Astrocyte (in vitro differentiated cells and primary cell): ENCODE measurements around the gene IQCM. TPM values are rescaled to one million over a fixed set of nuclear protein-coding genes. Genes with fewer than 3 reads are reported as not detected.

ENCODE experiments used
- DNase-seq: peaks from one replicate; pipeline ENCODE4 v3.0.0-alpha.2; 2010; ENCODE audit warnings: low read depth
- FAIRE-seq: peaks from 2 replicates; lab custom pipeline; 2011; peaks lifted over from hg19 to GRCh38; lab: Jason Lieb, UNC
- H2AFZ ChIP-seq: 2 replicates; pipeline ENCODE4 v1.6.0; 2012; ENCODE audit warnings: low read depth, low read length, inconsistent platforms
- H3K27ac ChIP-seq: 2 replicates; pipeline ENCODE4 v1.5.1; 2011; ENCODE audit warnings: low read depth, low read length, inconsistent platforms
- H3K27me3 ChIP-seq: 2 replicates; pipeline ENCODE4 v1.6.0; 2011; ENCODE audit warnings: low read length, inconsistent platforms; ENCODE audit not compliant: insufficient read depth
- H3K36me3 ChIP-seq: 2 replicates; pipeline ENCODE4 v1.5.1; 2011; ENCODE audit warnings: low read length, inconsistent platforms; ENCODE audit not compliant: insufficient read depth
- H3K4me1 ChIP-seq: 2 replicates; pipeline ENCODE4 v1.5.1; 2011; ENCODE audit warnings: low read length, inconsistent platforms; ENCODE audit not compliant: insufficient read depth
- H3K4me2 ChIP-seq: 2 replicates; pipeline ENCODE4 v1.6.0; 2012; ENCODE audit warnings: low read length, inconsistent platforms
- H3K4me3 ChIP-seq: 2 replicates; pipeline ENCODE4 v1.5.1; 2011; ENCODE audit warnings: low read depth, mild to moderate bottlenecking, low read length, inconsistent platforms; ENCODE audit not compliant: insufficient read depth
- H3K79me2 ChIP-seq: 2 replicates; pipeline ENCODE4 v1.6.0; 2012; ENCODE audit warnings: mild to moderate bottlenecking, low read length, inconsistent platforms; ENCODE audit not compliant: insufficient read depth
- H3K9ac ChIP-seq: 2 replicates; pipeline ENCODE4 v1.6.0; 2012; ENCODE audit warnings: mild to moderate bottlenecking, low read length, inconsistent platforms
- H3K9me3 ChIP-seq: 2 replicates; pipeline ENCODE4 v1.5.1; 2012; ENCODE audit warnings: low read depth, mild to moderate bottlenecking, low read length, inconsistent platforms; ENCODE audit not compliant: insufficient read depth
- H4K20me1 ChIP-seq: 2 replicates; pipeline ENCODE4 v1.6.0; 2012; ENCODE audit warnings: low read length, inconsistent platforms; ENCODE audit not compliant: insufficient read depth
- H3K27ac Mint-ChIP-seq: one replicate; pipeline ENCODE4 v1.8.0; 2021; ENCODE audit warnings: mild to moderate bottlenecking, mixed read lengths; ENCODE audit not compliant: unreplicated experiment
- H3K27me3 Mint-ChIP-seq: one replicate; pipeline ENCODE4 v1.8.0; 2021; ENCODE audit warnings: low read depth, mixed read lengths; ENCODE audit not compliant: unreplicated experiment
- H3K36me3 Mint-ChIP-seq: one replicate; pipeline ENCODE4 v1.8.0; 2021; ENCODE audit warnings: low read depth, mixed read lengths; ENCODE audit not compliant: unreplicated experiment
- H3K4me1 Mint-ChIP-seq: one replicate; pipeline ENCODE4 v1.8.0; 2021; ENCODE audit warnings: low read depth, mixed read lengths; ENCODE audit not compliant: unreplicated experiment
- H3K4me3 Mint-ChIP-seq: one replicate; pipeline ENCODE4 v1.8.0; 2021; ENCODE audit warnings: mild to moderate bottlenecking, moderate library complexity, mixed read lengths; ENCODE audit not compliant: unreplicated experiment
- H3K9me3 Mint-ChIP-seq: one replicate; pipeline ENCODE4 v1.8.0; 2021; ENCODE audit warnings: mild to moderate bottlenecking, mixed read lengths; ENCODE audit not compliant: unreplicated experiment
- EZH2 ChIP-seq: IDR thresholded peaks from 2 replicates; pipeline ENCODE4 v1.6.1; 2012; ENCODE audit warnings: mild to moderate bottlenecking, low read length, inconsistent platforms; ENCODE audit not compliant: insufficient read depth
- total RNA-seq: library from RNA; stranded (reverse); gene quantifications from 2 replicates; pipeline ENCODE4 v1.2.1, GENCODE V29; 2021
- TF ChIP-seq, protein P1 (sequence below): IDR thresholded peaks from 2 replicates; pipeline ENCODE4 v1.5.1; 2011; ENCODE audit warnings: low read depth, mild to moderate bottlenecking, inconsistent platforms, low read length, moderate library complexity; ENCODE audit not compliant: insufficient read depth

The IQCM gene
- total RNA-seq, 1 donor from 2014 or later, result 0.11 TPM

DNA sequence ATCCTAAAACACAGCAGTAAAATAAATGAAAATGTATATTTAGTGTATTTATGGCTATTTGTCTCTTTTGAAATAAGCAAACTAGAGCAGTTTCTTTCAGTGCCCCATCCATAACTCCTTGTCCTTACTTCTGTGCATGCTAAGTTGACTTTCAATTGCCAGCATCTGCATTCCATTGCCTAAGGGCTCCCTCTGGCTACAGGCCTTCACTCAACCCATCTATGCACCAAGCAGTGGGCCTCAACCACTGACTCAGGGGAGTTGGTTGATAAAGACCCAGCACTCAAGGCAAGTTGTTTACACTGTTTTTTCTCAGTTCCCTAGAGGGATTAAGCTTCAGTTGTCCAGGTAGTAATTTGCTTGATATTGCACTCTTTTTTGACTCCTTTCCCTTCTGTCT is 265.7 kb downstream of the IQCM start:
- no peaks in the 10 kb centered on the region for H3K36me3 ChIP-seq
- H3K4me3 ChIP-seq, result no peak overlapping the region
- no peak overlapping the region for H3K27ac ChIP-seq
- TF ChIP-seq, protein P1, sequence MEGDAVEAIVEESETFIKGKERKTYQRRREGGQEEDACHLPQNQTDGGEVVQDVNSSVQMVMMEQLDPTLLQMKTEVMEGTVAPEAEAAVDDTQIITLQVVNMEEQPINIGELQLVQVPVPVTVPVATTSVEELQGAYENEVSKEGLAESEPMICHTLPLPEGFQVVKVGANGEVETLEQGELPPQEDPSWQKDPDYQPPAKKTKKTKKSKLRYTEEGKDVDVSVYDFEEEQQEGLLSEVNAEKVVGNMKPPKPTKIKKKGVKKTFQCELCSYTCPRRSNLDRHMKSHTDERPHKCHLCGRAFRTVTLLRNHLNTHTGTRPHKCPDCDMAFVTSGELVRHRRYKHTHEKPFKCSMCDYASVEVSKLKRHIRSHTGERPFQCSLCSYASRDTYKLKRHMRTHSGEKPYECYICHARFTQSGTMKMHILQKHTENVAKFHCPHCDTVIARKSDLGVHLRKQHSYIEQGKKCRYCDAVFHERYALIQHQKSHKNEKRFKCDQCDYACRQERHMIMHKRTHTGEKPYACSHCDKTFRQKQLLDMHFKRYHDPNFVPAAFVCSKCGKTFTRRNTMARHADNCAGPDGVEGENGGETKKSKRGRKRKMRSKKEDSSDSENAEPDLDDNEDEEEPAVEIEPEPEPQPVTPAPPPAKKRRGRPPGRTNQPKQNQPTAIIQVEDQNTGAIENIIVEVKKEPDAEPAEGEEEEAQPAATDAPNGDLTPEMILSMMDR, result no peak
- no peak for TF ChIP-seq EZH2
- no peak for FAIRE-seq
- H3K9ac ChIP-seq, result no peak overlapping the region
- peaks cover 12% of the 10 kb centered on the region for H3K4me1 Mint-ChIP-seq
- no peaks in the 10 kb centered on the region for H3K9me3 ChIP-seq
- no peak overlapping the region for H2AFZ ChIP-seq
- H3K4me1 ChIP-seq, result no peaks in the 10 kb centered on the region
- H3K4me3 Mint-ChIP-seq, result no peak overlapping the region
- DNase-seq, result peak; percentile 10
- peaks cover 5% of the 10 kb centered on the region for H3K9me3 Mint-ChIP-seq
- H3K36me3 Mint-ChIP-seq, result no peaks in the 10 kb centered on the region
- no peak overlapping the region for H3K4me2 ChIP-seq
- no peaks in the 10 kb centered on the region for H4K20me1 ChIP-seq
- H3K27ac Mint-ChIP-seq, result no peak overlapping the region
- no peaks in the 10 kb centered on the region for H3K27me3 ChIP-seq
- H3K27me3 Mint-ChIP-seq, result no peaks in the 10 kb centered on the region
- no peaks in the 10 kb centered on the region for H3K79me2 ChIP-seq

DNA sequence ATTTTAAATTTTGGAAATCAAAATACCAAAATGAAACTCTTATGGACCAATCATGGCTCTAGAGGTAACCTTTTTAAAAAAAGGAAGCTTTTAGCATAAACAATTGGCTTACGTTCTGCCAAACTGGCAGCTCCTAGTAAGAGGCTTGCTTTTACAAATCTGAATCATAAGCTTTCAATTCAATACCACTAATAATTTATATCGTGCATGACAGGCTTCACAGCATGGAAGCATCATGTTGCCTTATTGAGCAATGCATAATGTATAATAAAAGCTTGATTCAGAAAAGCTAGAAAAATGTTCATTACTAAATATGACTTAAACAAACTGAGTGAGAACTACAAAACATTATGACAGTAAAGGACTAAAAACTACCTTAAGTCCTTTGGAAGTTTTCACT is 280.9 kb downstream of the IQCM start:
- H3K36me3 Mint-ChIP-seq, result no peaks in the 10 kb centered on the region
- Histone ChIP-seq H4K20me1 (no peaks in the 10 kb centered on the region), H3K4me1 (no peaks in the 10 kb centered on the region), H3K36me3 (no peaks in the 10 kb centered on the region), H2AFZ (no peak overlapping the region), H3K4me3 (no peak overlapping the region), H3K27ac (no peak overlapping the region), H3K4me2 (no peak overlapping the region), H3K9me3 (no peaks in the 10 kb centered on the region), H3K27me3 (no peaks in the 10 kb centered on the region), H3K9ac (no peak overlapping the region), H3K79me2 (no peaks in the 10 kb centered on the region)
- H3K9me3 Mint-ChIP-seq, result peaks cover 7% of the 10 kb centered on the region
- DNase-seq (no peak), FAIRE-seq (no peak)
- no peaks in the 10 kb centered on the region for H3K27me3 Mint-ChIP-seq
- TF ChIP-seq, protein P1, result no peak
- TF ChIP-seq EZH2, result no peak
- H3K4me1 Mint-ChIP-seq, result no peaks in the 10 kb centered on the region
- no peak overlapping the region for H3K4me3 Mint-ChIP-seq
- H3K27ac Mint-ChIP-seq, result no peak overlapping the region

DNA sequence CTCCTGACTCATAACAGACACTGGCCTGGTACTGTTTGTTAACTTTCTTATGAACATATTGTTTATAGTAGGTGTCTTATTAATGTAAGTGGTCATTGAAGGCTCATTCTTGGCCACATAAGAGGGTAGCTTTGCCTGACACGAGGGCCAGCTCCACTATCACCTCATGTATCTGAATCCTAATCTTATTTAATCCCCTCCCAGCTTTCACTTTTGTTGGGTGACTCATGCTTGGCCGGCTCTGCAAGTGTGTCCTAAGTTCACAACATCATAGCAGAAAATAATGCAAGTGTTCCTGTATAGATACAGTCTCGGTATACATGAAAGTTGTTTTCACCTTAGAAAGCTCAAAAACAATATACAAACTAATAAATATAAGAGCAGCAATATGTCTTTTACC is 283.8 kb downstream of the IQCM start:
- FAIRE-seq (no peak), DNase-seq (peak; percentile 42)
- H3K27ac Mint-ChIP-seq, result no peak overlapping the region
- no peaks in the 10 kb centered on the region for H3K4me1 Mint-ChIP-seq
- Histone ChIP-seq H3K4me2 (no peak overlapping the region), H3K36me3 (no peaks in the 10 kb centered on the region), H3K27me3 (no peaks in the 10 kb centered on the region), H3K4me1 (no peaks in the 10 kb centered on the region), H2AFZ (no peak overlapping the region), H3K4me3 (no peak overlapping the region), H3K9me3 (no peaks in the 10 kb centered on the region), H4K20me1 (no peaks in the 10 kb centered on the region), H3K27ac (no peak overlapping the region), H3K79me2 (no peaks in the 10 kb centered on the region), H3K9ac (no peak overlapping the region)
- peaks cover 2% of the 10 kb centered on the region for H3K9me3 Mint-ChIP-seq
- no peaks in the 10 kb centered on the region for H3K27me3 Mint-ChIP-seq
- H3K36me3 Mint-ChIP-seq, result no peaks in the 10 kb centered on the region
- TF ChIP-seq, protein P1, result no peak
- no peak for TF ChIP-seq EZH2
- no peak overlapping the region for H3K4me3 Mint-ChIP-seq
